ENCODE measurements around the gene TEKT1.
A peak's percentile ranks its signal among the peaks of the same experiment; 100 is the strongest.
"Not testable (repeated sequence)": the region's sequence is repeated elsewhere in the genome, so short reads cannot be mapped to it uniquely, and the experiment has no call there.

Gene TEKT1

DNA sequence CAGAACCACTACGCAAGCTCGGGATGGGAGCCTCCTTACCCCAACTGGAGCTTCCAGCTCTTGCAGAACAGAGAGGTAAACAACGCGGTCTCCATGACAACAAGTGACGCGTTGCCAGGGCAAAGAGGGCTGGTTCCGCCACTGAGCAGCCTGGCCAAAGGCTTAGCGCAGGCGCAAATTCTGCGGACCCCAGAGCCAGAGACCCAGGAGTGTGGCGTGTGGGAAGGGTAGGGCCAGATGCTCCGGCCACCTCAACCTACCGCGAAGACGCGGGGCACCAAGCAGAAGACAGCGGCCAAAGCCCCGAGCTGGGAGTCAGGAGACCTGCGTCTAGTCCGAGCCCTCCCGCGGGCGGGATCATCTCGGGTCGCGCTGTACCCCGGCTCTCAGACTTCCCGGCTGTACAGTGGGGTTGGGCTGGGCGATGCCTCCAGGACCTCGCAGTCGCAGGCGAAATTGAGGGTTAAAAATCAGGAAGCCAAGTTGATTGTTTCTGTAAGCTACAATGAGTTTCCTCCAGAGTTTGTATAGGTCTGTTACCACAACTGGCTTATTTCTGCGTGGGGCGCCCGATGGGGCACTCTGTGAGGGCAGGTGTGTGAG lies at the start of gene TEKT1:
Gene TEKT1 (minus strand): TSS at position 69 of the 603 bp plus-strand sequence. CDS start 1,353 bp downstream, outside the sequence.
- DNase-seq (ENCODE audit: low spot score): peak; percentile 90

DNA sequence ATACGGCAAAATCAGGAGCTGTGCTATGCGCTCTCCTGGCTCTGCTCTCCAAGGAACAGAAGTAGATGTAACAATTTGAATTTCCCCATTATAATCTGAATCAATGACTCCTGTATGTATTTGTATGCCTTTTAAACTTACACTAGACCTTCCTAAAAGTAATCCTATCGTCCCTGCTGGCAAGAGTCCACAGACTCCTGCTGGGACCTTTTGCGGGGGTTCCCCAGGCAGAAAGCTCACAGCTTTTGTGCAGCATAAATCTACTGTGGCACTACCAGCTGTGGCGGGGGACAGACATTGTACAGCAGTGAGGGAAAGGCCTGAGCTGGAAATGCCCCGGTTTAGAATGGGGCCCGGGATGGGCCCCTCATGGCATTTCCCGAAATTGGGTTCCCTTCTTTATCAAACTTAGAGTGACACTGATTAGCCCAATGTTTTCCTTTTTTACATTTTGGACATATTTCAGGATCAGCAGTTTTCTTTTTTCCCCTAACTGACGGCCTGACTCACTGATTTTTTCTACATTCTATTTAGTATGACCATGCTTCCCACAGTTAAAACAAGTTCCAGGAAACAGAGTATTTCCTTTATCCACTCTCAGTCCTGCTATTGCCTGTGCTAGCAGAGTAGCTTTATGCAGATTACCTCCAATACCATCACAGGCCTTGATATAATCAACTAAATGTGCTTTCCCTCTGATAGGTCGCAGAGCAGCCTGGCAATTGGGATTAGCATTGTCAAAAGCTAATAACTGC lies 47.9 kb upstream of the TEKT1 start:
- not testable (repeated sequence) for DNase-seq (ENCODE audit: low spot score)

DNA sequence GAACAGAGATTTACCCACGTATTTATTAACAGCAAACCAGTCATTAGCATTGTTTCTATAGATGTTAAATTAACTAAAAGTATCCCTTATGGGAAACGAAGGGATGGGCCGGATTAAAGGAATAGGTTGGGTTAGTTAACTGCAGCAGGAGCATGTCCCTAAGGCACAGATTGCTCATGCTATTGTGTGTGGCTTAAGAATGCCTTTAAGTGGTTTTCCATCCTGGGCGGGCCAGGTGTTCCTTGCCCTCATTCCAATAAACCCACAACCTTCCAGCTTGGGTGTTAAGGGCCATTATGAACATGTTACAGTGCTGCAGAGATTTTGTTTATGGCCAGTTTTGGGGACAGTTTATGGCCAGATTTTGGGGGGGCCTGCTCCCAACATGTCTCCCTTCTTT lies 43.7 kb upstream of the TEKT1 start:
- DNase-seq (ENCODE audit: low spot score): not testable (repeated sequence)

DNA sequence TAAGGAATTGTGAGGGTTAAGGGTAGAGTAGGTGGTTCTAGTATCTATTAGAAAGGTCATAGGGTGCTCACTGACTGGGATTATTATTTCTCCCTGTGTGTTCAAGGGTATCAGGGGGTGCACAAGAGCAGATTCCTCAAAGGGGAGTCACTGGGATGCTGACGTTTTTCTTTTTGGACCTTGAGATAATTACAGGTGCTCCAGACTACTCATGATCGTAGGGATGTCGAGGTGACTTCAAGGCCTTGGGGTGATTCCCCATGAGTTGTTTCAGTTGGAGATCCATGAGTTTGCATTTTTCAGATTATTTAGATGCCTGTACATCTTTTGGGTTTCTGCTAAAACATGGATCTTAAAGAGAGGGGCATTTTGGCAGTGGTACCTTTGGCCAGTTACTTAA lies 41.4 kb upstream of the TEKT1 start:
- no peak for DNase-seq (ENCODE audit: low spot score)

DNA sequence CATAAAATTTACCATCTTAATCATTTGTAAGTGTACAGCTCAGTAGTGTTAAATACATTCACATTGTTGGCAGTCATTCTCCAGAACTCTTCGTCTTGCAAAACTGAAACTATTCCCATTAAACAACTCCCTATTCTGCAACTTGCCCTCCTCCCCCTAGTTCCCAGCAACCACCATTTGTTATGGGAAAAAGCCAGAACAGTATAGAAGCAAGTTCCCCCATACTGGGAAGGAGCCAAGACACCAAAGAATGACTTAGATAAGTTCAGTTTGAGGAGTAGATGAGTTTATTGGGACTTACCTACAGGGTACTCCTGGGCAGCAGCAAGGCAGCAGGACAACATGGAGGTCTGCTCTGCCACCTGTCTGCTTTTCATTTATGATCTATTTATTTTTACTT lies 39.3 kb upstream of the TEKT1 start:
- no peak for DNase-seq (ENCODE audit: low spot score)

DNA sequence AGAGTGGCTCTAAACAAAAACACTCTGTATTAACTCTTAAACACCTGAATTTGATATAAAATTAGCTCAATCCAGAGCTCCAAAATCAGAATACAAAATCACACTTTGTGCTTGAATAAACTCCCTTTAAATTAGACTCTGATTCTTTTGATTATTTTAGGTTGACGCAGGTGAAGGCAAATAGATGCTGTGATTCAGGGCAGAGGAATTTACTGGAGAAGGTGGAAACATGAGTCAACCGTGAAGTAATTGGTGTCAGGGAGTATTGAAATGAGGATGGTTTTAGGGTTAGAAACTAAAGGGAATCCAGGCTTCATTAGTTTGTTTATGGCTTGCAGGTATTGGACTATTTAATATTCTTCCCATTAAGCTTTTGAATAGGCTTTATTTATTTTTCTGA lies 37.1 kb upstream of the TEKT1 start:
- no peak for DNase-seq (ENCODE audit: low spot score)

DNA sequence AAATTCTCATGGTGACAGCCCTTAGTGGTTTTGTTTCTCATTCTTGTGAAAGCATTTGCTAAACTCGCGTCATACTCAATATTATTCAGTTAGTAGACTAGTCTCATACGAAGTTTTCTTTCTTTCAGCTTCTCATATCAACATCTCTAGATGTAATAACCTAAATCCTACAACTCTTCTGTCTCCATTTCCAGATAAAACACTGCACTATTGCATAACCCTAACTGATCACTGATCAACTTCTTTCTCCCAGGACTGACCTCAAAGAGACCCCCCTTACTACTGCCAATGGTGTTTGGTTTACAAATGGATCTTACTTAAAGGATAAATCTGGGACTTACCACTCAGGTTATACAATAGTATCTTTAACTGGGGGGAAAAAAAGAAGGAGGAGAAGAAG lies 36.3 kb upstream of the TEKT1 start:
- DNase-seq (ENCODE audit: low spot score): no peak

DNA sequence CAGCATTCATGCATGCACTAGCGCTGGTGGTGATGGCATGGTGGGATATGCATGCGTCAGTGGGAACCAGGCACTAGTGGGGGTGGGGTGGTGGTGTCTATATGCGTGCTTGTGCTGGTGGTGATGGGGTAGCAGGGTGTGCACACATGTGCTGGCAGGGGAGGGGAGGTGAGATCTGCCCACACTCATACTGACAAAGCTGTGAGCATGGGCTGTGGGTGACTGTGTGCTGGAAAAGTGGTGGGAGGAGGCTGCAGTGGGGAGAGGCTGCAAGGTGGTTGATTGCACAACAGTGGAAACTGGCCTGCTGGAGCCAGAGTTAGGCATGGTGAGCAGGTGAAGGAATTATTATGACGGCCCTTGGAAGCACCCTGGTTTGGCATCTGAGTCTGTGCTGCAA lies 31.3 kb upstream of the TEKT1 start:
- peak; percentile 29 for DNase-seq (ENCODE audit: low spot score)

DNA sequence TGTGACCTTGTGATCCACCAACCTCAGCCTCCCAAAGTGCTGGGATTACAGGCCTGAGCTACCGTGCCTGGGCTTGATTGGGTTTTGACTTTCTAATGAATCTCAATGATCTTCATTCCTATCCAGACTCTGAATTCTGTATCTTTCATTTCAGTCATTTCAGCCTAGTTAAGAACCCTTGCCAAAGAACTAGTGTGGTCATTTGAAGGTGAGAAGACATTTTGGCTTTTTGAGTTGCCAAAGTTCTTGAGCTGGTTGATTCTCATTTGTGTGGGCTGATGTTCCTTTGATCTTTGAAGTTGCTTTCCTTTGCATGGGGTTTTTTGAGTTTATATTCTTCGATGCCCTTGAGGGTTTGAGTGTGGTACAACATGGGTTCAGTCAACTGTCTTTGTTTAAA lies 30.6 kb upstream of the TEKT1 start:
- no peak for DNase-seq (ENCODE audit: low spot score)

DNA sequence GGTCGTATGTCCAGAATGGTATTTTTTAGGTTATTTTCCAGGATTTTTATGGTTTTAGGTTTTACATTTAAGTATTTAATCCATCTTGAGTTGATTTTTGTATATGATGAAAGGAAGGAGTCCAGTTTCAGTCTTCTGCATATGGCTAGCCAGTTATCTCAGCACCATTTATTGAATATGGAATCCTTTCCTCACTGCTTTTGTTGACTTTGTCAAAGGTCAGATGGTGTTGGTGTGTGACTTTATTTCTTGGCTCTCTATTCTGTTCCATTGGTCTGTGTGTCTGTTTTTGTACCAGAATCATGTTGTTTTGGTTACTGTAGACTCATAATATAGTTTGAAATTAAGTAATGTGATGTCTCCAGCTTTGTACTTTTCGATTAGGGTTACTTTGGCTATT lies 26.4 kb upstream of the TEKT1 start:
- DNase-seq (ENCODE audit: low spot score): no peak

DNA sequence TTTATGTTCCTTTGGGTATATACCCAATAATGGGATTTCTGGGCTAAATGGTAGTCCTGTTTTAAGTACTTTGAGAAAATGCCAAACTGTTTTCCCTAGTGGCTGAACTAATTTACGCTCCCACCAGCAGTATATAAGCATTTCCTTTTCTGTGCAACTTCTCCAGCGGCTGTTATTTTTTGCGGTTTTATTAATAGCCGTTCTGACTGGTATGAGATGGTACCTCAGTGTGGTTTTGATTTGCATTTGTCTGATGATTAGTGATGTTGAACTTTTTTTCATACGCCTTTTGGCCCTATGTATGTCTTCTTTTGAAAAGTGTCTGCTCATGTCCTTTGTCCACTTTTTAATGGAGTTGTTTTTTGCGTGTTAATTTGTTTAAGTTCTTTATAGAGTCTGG lies 25.8 kb upstream of the TEKT1 start:
- no peak for DNase-seq (ENCODE audit: low spot score)

DNA sequence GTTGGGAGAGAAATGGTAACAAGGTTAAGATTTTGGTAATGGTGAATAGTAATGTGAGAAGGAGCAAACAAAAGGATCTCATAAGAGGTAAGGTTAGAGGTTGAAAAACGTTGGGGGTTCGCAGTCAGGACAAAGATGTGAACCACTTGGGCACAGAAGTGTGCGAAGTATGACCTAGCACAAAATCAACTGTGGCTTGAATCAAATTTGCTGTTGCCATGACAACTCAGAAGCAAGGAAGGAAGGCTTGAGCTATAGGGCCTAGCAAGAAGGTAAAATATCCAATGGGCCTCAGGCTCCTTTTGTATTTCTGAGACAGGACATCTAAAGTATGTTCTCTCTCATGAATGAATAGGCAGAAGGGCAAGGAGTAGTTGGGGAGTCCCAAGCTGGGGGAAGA lies 24.5 kb upstream of the TEKT1 start:
- no peak for DNase-seq (ENCODE audit: low spot score)

DNA sequence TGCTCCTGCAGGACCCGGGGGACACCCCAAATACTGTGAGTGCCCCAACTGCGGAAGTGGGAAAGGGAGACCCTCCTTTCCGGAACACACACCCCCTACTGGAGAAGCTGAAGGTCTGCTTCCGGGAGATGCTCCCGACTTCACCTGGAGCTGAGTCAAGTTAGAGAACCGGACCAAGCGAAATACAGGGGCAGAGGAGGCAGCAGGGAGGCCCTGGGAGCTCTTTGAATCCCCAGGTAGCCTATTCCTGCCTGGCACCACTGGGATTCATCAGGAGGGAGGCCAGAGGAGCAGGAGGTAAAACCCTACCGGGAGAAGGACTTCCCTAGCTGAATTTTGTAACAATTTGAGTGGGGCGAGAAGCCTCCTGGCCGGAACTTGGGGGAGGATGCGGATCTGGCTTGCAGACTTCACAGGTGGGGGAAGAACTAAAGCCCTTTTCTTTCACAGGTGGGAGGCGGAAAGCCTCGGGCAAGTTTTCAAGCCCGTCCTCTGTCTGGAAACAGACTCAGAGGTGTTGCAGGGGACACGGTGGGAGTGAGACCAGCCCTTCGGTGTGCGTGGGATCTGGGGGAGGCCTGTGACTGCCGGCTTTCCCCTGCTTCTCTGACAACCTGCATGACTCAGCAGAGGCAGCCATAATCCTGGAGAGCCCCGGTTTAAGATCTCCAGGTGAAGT lies 22.4 kb upstream of the TEKT1 start:
- peak; percentile 5 for DNase-seq (ENCODE audit: low spot score)

DNA sequence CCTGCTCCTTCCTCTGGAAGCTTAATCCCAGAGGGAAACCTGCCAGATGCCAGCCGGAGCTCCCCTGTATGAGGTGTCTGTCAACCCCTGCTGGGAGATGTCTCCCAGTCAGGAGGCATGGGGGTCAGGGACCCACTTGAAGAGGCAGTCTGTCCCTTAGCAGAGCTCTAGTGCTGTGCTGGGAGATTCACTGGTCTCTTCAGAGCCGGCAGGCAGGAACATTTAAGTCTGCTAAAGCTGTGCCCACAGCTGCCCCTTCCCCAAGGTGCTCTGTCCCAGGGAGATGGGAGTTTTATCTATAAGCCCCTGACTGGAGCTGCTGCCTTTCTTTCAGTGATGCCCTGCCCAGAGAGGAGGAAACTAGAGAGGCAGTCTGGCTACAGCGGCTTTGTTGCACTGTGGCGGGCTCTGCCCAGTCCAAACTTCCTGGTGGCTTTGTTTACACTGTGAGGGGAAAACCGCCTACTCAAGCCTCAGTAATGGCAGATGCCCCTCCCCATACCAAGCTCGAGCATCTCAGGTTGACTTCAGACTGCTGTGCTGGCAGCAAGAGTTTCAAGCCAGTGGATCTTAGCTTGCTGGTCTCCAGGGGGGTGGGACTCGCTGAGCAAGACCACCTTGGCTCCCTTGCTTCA lies 17.1 kb upstream of the TEKT1 start:
- not testable (repeated sequence) for DNase-seq (ENCODE audit: low spot score)

DNA sequence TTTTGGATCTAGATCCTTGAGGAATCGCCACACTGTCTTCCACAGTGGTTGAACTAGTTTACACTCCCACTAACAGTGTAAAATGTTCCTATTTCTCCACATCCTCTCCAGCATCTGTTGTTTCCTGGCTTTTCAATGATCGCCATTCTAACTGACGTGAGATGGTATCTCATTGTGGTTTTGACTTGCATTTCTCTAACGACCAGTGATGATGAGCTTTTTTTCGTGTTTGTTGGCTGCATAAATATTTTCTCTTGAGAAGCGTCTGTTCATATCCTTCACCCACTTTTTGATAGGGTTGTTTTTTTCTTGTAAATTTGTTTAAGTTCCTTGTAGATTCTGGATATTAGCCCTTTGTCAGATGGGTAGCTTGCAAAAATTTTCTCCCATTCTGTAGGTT lies 14.6 kb upstream of the TEKT1 start:
- not testable (repeated sequence) for DNase-seq (ENCODE audit: low spot score)

DNA sequence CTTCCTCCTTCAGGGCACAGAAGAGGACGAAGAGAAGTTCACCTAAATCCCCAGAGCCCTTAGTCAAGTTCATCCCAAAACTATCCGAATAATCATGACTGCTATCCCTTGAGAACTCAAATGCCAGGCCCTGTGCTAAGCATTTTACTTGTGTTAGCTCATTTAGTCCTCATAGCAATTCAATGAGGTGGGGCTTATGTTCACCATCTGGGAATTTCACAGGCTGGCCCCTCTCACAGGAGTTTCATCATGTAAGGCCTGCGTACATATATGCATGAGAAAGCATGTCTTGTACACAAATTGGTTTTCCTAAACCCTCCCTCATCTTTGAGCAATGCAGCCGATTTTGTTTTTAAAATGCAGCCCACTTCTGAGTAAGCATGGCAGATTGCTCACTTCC lies 12.9 kb upstream of the TEKT1 start:
- DNase-seq (ENCODE audit: low spot score): peak; percentile 3

DNA sequence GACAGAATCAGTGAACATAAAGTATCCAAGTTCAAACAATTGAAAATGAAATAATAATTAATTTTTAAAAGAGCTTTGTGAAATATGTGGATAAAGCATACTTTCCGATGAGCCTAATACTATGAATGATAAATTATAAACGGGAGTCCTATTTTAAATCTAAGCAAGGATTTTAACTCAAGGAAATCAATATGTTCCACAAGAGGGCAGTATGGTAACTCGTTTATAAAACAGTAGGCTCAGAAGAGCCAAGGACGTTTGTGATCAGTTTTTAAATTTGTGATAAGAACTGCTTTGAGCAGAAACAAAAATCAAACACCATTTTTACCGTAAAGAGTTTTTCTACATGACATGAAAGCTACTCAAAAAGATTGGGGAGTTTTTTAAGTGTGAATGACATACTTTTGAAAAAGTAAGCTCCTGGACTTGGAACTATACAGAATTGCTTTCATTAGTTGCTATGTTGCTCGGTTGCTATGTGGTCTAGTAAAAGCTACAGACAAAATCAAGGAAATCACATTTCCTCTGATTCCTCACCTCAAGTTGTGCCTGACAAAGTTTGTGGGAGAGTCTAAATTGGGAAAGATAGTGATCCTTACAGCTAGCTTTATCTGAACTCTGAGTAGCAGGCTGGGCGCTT lies 11.8 kb upstream of the TEKT1 start:
- DNase-seq (ENCODE audit: low spot score): peak; percentile 51

DNA sequence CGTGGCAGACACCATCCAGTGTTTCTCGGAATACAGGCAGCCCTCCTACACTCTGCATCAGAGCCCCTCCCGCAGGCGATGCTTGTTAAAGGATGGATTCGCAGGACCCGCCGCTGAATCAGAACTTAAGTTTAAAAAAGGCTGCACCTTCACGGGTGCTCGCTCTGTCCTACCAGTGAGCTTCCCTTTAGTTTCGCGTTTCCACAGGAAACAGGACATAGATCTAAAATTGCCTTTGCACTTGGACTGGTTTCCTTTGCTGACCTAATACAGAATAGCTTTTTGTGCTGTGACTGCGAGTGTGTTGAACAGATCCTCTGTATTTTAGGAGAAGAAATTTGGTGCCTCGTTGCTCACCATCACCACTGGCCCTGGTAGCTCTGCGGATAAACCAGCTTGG lies 10.2 kb upstream of the TEKT1 start:
- not testable (repeated sequence) for DNase-seq (ENCODE audit: low spot score)

DNA sequence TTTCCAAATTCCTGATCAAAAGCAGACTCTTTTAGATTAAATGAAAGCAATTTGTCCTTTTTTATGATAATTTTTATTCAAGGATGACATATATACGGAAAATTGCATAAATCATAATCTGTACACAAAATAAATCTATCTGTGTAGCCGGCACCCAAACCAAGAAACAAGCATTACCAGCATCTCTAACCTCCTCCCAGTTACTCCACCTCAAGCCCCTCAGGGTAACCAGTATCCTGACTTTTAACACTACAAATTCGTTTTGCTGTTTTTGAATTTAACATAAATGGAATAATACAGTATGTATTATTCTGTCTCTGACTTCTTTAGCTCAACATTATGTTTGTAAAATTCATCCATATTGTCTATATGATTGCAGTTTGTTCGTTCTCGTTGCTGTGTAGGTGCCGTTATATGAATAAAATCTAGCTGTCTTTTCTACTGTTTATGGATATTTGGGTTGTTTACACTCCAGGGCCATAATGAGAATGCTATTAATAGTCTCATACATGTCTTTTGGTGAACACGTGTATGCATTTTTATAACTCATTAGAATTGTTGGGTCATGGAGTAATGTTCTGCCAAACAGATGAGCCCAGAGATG lies 1.0 kb downstream of the TEKT1 start:
- DNase-seq (ENCODE audit: low spot score): no peak

DNA sequence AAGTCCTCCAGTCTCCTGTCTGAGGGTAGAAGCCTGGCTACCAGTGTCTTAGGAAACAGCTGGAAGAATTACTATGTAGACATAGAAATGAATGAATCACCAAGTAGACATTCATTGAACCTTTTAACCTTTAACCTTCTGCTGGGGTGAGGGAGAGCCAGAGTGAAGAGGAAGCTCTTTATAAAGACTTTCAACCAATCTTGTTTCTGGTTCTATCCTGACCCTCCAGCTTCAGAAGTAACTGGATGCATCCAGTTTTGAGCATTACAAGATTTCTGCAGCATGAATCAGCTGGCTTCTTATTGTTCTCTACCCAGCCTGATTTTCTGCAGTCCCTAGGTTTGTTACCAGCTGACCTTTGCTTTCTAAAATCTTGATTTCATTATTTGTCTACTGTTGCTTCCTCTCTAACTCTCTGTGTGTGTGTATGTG lies 8.5 kb downstream of the TEKT1 start:
- DNase-seq (ENCODE audit: low spot score): no peak

DNA sequence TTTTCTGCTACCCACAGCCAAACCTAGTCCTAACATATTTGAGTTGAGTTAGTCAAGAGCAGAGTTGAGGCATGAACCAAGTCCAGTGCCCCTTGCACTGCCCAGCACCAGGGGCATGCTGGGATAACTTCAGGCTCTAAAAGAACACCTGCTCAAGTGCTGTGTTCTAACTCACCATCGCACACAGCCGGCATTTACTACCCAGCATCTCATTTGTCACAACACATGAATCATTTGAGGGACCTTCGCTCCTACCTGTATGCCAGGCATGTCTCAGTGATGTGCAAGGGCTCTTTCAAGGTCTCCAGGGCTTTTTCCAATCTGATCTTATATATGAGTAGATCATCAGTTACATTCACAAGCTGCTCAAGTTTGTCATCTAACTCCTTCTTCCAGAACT lies 12.6 kb downstream of the TEKT1 start:
- DNase-seq (ENCODE audit: low spot score): no peak

DNA sequence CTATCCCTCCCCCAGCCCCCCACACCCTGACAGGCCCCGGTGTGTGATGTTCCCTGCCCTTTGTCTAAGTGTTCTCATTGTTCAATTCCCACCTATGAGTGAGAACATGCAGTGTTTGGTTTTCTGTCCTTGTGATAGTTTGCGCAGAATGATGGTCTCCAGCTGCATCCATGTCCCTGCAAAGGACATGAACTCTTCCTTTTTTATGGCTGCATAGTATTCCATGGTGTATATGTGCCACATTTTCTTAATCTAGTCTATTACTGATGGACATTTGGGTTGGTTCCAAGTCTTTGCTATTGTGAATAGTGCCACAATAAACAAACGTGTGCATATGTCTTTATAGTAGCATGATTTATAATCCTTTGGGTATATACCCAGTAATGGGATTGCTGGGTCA lies 15.2 kb downstream of the TEKT1 start:
- DNase-seq (ENCODE audit: low spot score): not testable (repeated sequence)
